Right ventricle myocardium superior (tissue), 1 donor: ENCODE measurements around the gene LCTL. TPM values are rescaled to one million over a fixed set of nuclear protein-coding genes. Genes with fewer than 3 reads are reported as not detected.
A peak's percentile ranks its signal among the peaks of the same experiment; 100 is the strongest.
"Not testable (repeated sequence)": the region's sequence is repeated elsewhere in the genome, so short reads cannot be mapped to it uniquely, and the experiment has no call there.

Source experiments
- ATAC-seq: fragments of 200-7000 bp; cut with Tn5 transposase; one replicate; pipeline ENCODE4 v1.9.1; 2020; ENCODE audit warnings: mild to moderate bottlenecking; ENCODE audit not compliant: poor library complexity
- DNase-seq: peaks from one replicate; pipeline ENCODE4 v3.0.0-alpha.2; 2020
- intact Hi-C: fragments of 100-400 bp; cut with DNase I; formaldehyde crosslinking; loops from one replicate; pipeline ENCODE4 v1.11.2; 2022
- total RNA-seq: library from RNA; stranded (reverse); fragmentation: NEBNext Ultra II Directional; extraction: Animal tissue kit (Norgen Biotek cat#: 25700); gene quantifications from one replicate; pipeline ENCODE4 v1.2.1, GENCODE V29; 2021
- donor health status: DM: no; HTN: yes; CAD: no; lungs with severe emphysema.

The LCTL gene
- total RNA-seq, 1 donor from 2014 or later: not detected

- intact Hi-C loops: no loop called here
- no peak for ATAC-seq
- no peak for DNase-seq
Measured at GRCh38 chr15:66514586-66514985, 51.2 kb downstream of the LCTL start.

- intact Hi-C loops: no loop called here
- no peak for ATAC-seq
- no peak for DNase-seq
Measured at GRCh38 chr15:66508293-66508883, 57.4 kb downstream of the LCTL start.

DNA sequence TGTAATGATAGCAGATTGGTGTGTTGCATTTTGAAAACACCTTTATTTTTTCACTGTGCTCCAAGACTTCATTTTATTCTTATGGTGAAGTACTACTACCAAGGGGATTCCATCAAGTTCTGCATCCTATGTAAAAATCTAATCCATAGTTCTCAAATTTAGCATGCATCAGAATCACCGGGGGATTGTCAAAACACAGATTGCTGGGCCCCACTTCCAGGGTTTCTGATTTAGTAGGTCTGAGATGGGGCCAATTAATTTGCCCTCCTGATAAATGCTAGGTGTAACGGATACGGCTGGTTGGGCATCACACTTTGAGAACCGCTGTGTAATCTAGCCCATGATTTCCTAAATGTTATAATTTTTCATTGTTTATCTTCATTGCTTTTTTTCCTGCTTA is 60.0 kb downstream of the LCTL start:
- no peak for DNase-seq
- intact Hi-C loops: no loop called here
- ATAC-seq: no peak

GRCh38 chr15:66505430-66505811 is 60.4 kb downstream of the LCTL start:
- intact Hi-C loops: no loop called here
- no peak for DNase-seq
- ATAC-seq: no peak

- ATAC-seq (peak; percentile 97), DNase-seq (peak; percentile 89)
- intact Hi-C loops: no loop called here
Measured at GRCh38 chr15:66504563-66505429, 61.0 kb downstream of the LCTL start, which contains the start of the genes RPL4 and ZWILCH. TSS of gene RPL4 (minus strand) at chr15:66504855. CDS start at chr15:66504790, 65 bp downstream. TSS of gene ZWILCH (plus strand) at chr15:66505326. CDS start at chr15:66505339, 13 bp downstream.

DNA sequence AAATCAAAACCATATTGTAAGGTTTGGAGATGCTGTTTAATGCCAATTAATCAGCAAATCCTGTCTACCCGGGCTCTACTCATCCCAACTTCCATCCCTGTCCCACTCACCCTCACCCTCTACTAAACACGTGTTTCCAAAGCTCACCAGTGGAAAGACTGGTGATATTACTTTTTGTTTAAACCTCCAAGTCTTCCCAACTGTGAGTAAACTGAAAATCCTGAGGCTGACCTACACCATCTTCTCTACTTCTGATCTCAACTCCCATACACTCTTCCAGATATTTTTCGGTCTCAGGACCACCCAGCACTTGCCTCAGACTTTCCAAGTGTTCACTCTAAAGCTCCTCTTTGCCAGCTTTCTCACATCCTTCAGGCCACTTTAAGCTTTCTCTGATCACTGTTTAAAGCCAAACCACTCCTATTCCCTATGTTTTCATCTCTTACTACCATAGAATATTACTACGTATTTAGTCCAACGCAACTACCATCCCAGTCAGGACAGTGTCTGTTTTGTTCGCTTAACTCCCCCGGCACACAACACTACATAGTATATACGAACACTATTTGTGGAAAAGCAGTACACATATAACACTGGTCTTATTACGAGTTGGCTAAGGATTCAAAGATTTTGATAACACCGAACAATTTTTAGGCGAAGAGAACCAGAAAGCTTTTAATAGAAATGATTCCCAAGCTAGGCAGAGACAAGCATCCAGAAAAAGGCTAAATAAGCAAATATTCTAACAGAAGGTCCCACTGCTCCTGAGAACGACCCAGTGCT is 61.8 kb downstream of the LCTL start:
- intact Hi-C loops: no loop called here
- DNase-seq (no peak), ATAC-seq (no peak)

DNA sequence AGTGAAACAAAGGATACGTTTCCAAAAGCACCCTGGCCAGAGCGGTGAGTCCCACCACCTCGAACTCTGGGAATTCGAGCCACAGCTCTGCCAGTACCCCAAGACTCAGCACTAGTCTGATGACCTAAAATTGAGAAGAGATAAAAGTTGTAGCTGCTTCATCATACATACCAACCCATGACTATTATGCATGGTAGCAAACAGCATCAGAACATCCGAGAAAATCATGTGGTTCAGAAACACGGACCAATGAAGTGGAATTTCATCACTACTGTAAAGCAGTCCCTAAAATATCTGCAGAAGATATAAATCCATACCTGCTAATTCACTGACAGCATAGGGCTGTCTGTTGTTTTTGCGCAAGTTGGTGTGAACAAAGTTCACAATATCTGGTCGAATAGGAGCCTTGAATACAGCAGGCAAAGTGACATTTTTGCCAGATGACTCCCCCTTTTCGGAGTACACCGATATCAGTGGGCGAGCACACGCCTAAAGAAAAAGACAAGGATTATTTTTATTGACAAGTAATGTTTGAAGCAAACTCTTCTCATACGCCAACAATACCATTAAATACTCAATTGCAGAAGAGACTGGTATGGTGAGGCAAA is 62.7 kb downstream of the LCTL start:
- intact Hi-C loops, DNase-seq, ATAC-seq: not testable (repeated sequence)

- intact Hi-C loops: no loop called here
- DNase-seq (no peak), ATAC-seq (no peak)
Measured at GRCh38 chr15:66502491-66502890, 63.3 kb downstream of the LCTL start.

DNA sequence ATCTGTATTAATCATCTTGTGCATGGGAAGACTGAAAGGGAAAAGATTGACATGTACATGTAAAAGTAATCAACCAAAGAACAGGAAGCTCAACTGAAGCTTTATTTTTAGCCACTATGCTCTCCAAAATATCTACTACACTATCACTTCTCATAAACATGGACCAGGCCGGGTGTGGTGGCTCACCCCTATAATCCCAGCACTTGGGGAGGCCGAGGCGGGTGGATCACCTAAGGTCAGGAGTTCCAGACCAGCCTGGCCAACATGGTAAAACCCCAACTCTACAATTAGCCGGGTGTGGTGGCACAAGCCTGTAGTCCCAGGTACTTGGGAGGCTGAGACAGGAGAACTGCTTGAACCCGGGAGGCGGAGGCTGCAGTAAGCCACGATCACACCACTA is 65.5 kb downstream of the LCTL start:
- DNase-seq, ATAC-seq, intact Hi-C loops: not testable (repeated sequence)

- intact Hi-C loops: loop anchor here (2.0 kb wide), 1 partner anchor 112 kb away; the partner anchor contains the start of gene MAP2K1
- DNase-seq (no peak), ATAC-seq (no peak)
Measured at GRCh38 chr15:66498501-66499386, 67.1 kb downstream of the LCTL start.

Other genes starting within 250 kb of the LCTL start
- gene TIPIN, start 209.3 kb downstream of the LCTL start, total RNA-seq: 3.2 TPM
- 36.9 TPM for gene MAP2K1, start 179.1 kb downstream of the LCTL start, total RNA-seq
- gene SNAPC5, start 68.2 kb downstream of the LCTL start, total RNA-seq: 39.6 TPM
- 1,324 TPM for gene RPL4, start 61.1 kb downstream of the LCTL start, total RNA-seq
- gene ZWILCH, start 60.7 kb downstream of the LCTL start, total RNA-seq: 2.5 TPM
- 14.1 TPM for gene SMAD6, start 136.2 kb upstream of the LCTL start, total RNA-seq